Measurements from ENCODE around the gene DGUOK.

- TF ChIP-seq CTCF (IDR thresholded peaks at IDR 0.05 in 4 of 5, conservative IDR thresholded peaks at IDR 0.05 in 1 of 5) (no peak), POLR2A (IDR thresholded peaks at IDR 0.05) (no peak)
Observed at GRCh38 chr2:73891276-73891901, 35.3 kb upstream of the DGUOK start.
